Measurements from ENCODE around the gene PLK3. TPM values are rescaled to one million over a fixed set of nuclear protein-coding genes. Genes with fewer than 3 reads are reported as not detected.
"Not testable (repeated sequence)": the region's sequence is repeated elsewhere in the genome, so short reads cannot be mapped to it uniquely, and the experiment has no call there.

PLK3 gene
- total and polyA plus RNA-seq, 2 donors (not counting 3 experiments of a cell fraction or from before 2014, with no cell fraction given): 55.0 to 66.7 TPM

DNA sequence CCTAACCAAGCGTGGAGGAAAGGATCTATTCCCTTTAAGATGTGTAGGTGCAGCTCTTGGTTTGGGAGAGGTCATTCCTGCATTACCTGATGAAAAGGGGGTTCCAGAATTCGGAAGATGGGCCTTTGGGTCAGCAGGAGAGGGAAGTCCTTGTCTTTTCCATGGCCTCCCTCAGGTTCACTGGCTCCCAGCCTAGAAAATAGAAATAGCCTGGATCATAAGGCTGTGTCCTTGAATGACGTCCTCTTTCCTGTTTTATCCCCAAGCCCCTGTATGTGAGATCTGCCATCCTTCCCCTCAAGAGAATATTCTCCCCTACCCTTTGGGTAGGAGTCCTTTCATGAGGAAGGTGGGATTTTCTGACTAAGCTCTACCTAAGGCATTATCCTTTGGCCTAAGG lies 39.3 kb upstream of the PLK3 start:
- H3K9me3 ChIP-seq (replicated peaks; ENCODE audit: control insufficient read depth, insufficient read depth, low read length): no peaks in the 10 kb centered on the region
- no peaks in the 10 kb centered on the region for H3K27me3 ChIP-seq (ENCODE audit: control insufficient read depth in 2 of 2, insufficient read depth in 2 of 2, low read length in 2 of 2)
- TF ChIP-seq FOS (IDR thresholded peaks at IDR 0.05; ENCODE audit: borderline replicate concordance, insufficient read depth, low read length) (no peak), EZH2 (IDR thresholded peaks at IDR 0.05; ENCODE audit: borderline replicate concordance, low read depth, low read length, severe bottlenecking) (no peak), POLR2AphosphoS5 (IDR thresholded peaks at IDR 0.05; ENCODE audit: insufficient read depth, low read depth, low read length) (no peak), POLR2A (IDR thresholded peaks at IDR 0.05; ENCODE audit: low read depth, low read length) (no peak), GATA2 (IDR thresholded peaks at IDR 0.05; ENCODE audit: insufficient read depth, insufficient read length, low read depth, low read length) (no peak), JUN (IDR thresholded peaks at IDR 0.05; ENCODE audit: borderline replicate concordance, insufficient read depth, insufficient read length, low read depth) (no peak)
- TF ChIP-seq, protein P1, sequence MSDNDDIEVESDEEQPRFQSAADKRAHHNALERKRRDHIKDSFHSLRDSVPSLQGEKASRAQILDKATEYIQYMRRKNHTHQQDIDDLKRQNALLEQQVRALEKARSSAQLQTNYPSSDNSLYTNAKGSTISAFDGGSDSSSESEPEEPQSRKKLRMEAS (IDR thresholded peaks at IDR 0.05; ENCODE audit: insufficient read depth, insufficient read length): no peak
- TF ChIP-seq, protein P2, sequence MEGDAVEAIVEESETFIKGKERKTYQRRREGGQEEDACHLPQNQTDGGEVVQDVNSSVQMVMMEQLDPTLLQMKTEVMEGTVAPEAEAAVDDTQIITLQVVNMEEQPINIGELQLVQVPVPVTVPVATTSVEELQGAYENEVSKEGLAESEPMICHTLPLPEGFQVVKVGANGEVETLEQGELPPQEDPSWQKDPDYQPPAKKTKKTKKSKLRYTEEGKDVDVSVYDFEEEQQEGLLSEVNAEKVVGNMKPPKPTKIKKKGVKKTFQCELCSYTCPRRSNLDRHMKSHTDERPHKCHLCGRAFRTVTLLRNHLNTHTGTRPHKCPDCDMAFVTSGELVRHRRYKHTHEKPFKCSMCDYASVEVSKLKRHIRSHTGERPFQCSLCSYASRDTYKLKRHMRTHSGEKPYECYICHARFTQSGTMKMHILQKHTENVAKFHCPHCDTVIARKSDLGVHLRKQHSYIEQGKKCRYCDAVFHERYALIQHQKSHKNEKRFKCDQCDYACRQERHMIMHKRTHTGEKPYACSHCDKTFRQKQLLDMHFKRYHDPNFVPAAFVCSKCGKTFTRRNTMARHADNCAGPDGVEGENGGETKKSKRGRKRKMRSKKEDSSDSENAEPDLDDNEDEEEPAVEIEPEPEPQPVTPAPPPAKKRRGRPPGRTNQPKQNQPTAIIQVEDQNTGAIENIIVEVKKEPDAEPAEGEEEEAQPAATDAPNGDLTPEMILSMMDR (IDR thresholded peaks at IDR 0.05; ENCODE audit: extremely low read depth in 1 of 2, insufficient read depth in 1 of 2, low read depth in 1 of 2, low read length in 2 of 2): no peak
- FAIRE-seq (no peak), DNase-seq (ENCODE audit: low read depth, low spot score) (no peak)
- no peak overlapping the region for H3K27ac ChIP-seq (ENCODE audit: insufficient read depth, low read depth, low read length)
- ChIA-PET POLR2A (no interaction called here), CTCF (no interaction called here)
- H3K36me3 ChIP-seq (ENCODE audit: control insufficient read depth in 2 of 2, extremely low read depth in 1 of 2, insufficient read depth in 2 of 2, low read length in 2 of 2): peaks cover 18 to 22% of the 10 kb centered on the region in 2 experiments
- intact Hi-C loops (cut with micrococcal nuclease) (no loop called here), dilution Hi-C loops (cut with MboI; ENCODE audit: extremely low pct_ligation_motif_present, low sequenced_read_pairs) (no loop called here)
- BruUV-seq (replicated peaks): no TSS peak
- no peaks in the 10 kb centered on the region for H4K20me1 ChIP-seq (replicated peaks; ENCODE audit: control insufficient read depth, extremely low read depth, insufficient read depth, low read length)
- H2AFZ ChIP-seq (ENCODE audit: low read depth, low read length): no peak overlapping the region
- no peak overlapping the region for H3K9ac ChIP-seq (replicated peaks; ENCODE audit: extremely low read depth, insufficient read depth, low read length)
- H3K4me2 ChIP-seq (ENCODE audit: insufficient read depth, low read length): no peak overlapping the region
- H3K4me3 ChIP-seq (replicated peaks in 1 of 3; ENCODE audit: insufficient read depth in 1 of 3, low read depth in 1 of 3, low read length in 3 of 3): no peak overlapping the region
- no peaks in the 10 kb centered on the region for H3K79me2 ChIP-seq (ENCODE audit: control insufficient read depth, insufficient read depth, low read length)
- H3K4me1 ChIP-seq (ENCODE audit: control insufficient read depth, extremely low read depth, insufficient read depth, low read length): peaks cover 12% of the 10 kb centered on the region
- H3K9me1 ChIP-seq (replicated peaks; ENCODE audit: control insufficient read depth, extremely low read depth, insufficient read depth, low read length): no peaks in the 10 kb centered on the region

DNA sequence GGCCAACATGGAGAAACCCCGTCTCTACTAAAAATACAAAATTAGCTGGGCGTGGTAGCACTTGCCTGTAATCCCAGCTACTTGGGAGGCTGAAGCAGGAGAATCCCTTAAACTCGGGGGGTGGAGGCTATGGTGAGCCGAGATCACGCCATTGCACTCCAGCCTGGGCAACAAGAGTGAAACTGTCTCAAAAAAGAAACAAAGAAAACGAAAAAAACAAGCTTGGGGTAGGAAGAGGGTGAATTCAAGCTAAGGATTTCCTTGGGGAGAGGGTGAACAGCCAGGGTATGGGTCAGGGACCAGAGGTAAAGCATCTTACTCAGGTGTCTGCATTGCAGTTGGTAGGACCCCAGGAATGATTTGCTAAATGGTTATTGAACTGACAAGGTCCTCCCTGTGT lies 33.8 kb upstream of the PLK3 start:
- FAIRE-seq; intact Hi-C loops (cut with micrococcal nuclease); H4K20me1 ChIP-seq (replicated peaks; ENCODE audit: control insufficient read depth, extremely low read depth, insufficient read depth, low read length); H3K27me3 ChIP-seq (ENCODE audit: control insufficient read depth in 2 of 2, insufficient read depth in 2 of 2, low read length in 2 of 2); H3K27ac ChIP-seq (ENCODE audit: insufficient read depth, low read depth, low read length); H2AFZ ChIP-seq (ENCODE audit: low read depth, low read length); H3K4me2 ChIP-seq (ENCODE audit: insufficient read depth, low read length); H3K79me2 ChIP-seq (ENCODE audit: control insufficient read depth, insufficient read depth, low read length); H3K4me3 ChIP-seq (replicated peaks in 1 of 3; ENCODE audit: insufficient read depth in 1 of 3, low read depth in 1 of 3, low read length in 3 of 3); H3K9ac ChIP-seq (replicated peaks; ENCODE audit: extremely low read depth, insufficient read depth, low read length); dilution Hi-C loops (cut with MboI; ENCODE audit: extremely low pct_ligation_motif_present, low sequenced_read_pairs); BruUV-seq (replicated peaks); H3K4me1 ChIP-seq (ENCODE audit: control insufficient read depth, extremely low read depth, insufficient read depth, low read length); DNase-seq (ENCODE audit: low read depth, low spot score); H3K9me1 ChIP-seq (replicated peaks; ENCODE audit: control insufficient read depth, extremely low read depth, insufficient read depth, low read length); H3K9me3 ChIP-seq (replicated peaks; ENCODE audit: control insufficient read depth, insufficient read depth, low read length): not testable (repeated sequence)
- H3K36me3 ChIP-seq (ENCODE audit: control insufficient read depth in 2 of 2, extremely low read depth in 1 of 2, insufficient read depth in 2 of 2, low read length in 2 of 2): peaks cover 4 to 14% of the 10 kb centered on the region in 2 experiments
- ChIA-PET POLR2A (interaction anchor here (1.2 kb wide), 1 partner anchor 9 kb away, joined by 3 read pairs; the partner anchor contains the start of gene RPS8), CTCF (interaction anchor here (0.6 to 2.6 kb wide), 2 partner anchors 35 to 1608 kb away, joined by 3 to 12 read pairs; partner anchors contain the start of gene RNU5D-1)
